CD4-positive, alpha-beta T cell treated with Interleukin-17A for 1 hour (primary cell): Measurements from ENCODE around the gene RIMBP2.
"Not testable (repeated sequence)": the region's sequence is repeated elsewhere in the genome, so short reads cannot be mapped to it uniquely, and the experiment has no call there.

Experiments
- DNase-seq: peaks from one replicate; pipeline ENCODE4 v3.0.0-alpha.2; 2020

The RIMBP2 gene

GRCh38 chr12:130715998-130716968, at the start of gene RIMBP2:
TSS of gene RIMBP2 (minus strand) at chr12:130716299. CDS start at chr12:130479013, 237,286 bp downstream.
- DNase-seq, result no peak

DNA sequence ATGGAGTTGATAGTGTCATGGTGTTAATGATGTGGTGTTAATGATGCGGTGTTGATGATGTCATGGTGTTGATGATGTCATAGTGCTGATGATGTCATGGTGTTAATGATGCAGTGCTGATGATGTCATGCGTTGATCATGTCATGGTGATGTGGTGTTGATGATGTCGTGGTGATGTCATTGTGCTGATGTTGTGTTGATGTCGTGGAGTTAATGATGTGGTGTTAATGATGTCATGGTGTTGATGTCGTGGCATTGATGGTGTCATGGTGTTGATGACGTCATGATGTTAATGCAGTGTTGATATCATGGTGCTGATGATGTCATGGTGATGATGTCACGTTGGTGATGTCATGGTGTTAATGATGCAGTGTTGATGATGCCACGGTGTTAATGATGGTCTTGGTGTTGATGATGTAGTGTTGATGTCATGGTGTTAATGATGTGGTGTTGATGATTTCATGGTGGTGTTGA, 49.1 kb upstream of the RIMBP2 start:
- DNase-seq, result no peak

- DNase-seq, result peak; percentile 12
Measured at GRCh38 chr12:130764475-130765185, 48.5 kb upstream of the RIMBP2 start.

GRCh38 chr12:130764073-130764472, 48.0 kb upstream of the RIMBP2 start:
- DNase-seq, result no peak

GRCh38 chr12:130762319-130762675, 46.2 kb upstream of the RIMBP2 start:
- DNase-seq, result no peak

DNA sequence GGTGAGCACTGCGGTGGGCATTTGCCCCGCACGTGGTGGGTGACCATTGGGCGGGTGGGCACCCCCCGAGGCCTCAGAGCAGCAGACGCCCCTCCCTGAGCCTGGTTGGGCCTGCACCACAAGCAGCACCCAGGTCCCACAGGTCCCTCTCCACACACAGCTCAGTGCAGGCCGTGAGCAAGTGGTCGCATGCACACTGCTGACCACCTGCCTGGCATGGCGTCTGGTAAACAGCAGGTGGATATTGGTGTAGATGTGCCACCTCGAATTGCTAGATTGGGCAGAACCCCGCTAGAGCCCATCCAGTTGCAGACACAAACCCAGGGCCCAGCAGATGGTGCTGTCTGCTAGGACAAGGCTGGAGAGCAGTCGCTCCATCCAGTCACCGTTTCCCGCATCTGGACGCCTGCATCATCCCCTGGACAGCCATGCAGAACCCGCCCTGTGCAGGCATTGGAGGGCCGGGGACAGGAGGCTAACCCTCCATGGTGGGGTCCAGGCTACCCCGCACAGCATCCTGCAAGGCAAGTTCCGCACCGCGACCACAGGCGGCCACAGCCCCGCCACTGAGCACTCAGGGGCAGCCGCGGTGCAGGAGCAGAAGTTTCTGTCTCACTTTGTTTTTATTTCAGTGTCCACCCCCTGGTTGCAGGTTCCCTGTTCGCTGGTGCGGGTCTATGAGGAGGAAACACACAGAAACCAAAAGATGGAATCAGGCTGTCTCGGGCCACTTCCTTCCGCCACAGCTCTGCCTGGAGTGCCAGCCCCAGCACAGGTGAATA, 45.6 kb upstream of the RIMBP2 start:
- peak; percentile 64 for DNase-seq

DNA sequence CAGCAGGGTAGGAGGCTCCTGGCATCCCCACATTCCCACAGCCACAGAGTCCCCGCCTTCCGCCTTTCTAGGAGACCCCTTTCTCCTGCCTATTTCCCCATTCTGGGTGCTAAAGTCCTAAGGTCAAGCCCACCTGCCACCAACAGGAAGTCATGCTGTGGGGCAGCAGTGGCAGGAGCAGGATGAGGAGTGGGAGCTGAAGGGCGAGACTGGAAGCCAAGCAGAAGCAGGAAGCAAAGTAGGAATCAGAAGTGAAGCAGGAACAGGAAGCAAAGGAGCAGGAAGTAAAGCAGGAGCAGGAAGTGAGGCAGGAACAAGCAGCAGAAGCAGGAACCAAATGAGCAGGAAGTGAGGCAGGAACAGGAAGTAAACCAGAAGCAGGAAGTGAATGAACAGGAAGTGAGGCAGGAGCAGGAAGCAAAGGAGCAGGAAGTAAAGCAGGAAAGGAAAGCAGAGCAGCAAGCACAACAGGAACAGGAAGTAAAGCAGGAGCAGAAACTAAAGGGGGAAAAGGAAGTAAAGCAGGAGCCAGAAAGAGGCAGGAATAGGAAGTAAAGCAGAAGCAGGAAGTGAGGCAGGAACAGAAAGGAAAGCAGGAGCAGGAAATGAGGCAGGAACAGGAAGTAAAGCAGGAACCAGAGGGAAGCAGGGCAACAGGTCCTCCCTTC, 38.3 kb upstream of the RIMBP2 start:
- DNase-seq, result no peak

DNA sequence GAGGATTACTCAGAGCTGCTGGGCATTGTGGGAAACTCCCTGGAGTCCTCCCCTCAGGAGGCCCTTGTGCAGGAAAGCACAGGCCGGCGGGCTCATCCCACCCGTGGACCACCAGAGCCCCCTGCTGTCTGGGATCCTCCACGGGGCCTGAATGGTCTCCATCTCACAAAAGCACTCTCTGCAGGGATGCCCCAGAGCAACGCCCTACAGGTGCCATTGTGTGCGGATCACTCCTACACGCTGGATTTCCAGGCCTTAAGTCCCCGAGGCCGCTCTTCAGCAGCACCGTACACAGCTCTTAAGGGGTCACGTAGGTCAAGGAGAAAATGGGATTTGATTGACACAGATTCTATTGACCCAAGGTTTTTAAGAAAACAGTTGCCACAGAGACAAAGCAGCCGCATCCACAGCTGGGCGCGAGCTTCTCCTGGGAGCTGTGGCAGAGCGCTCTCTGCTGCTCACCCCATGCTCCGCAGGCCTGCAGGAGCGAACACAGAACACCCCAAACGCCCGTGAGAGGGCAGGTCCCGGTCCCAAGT, 36.7 kb upstream of the RIMBP2 start:
- DNase-seq, result no peak

GRCh38 chr12:130752037-130752436, 35.9 kb upstream of the RIMBP2 start:
- not testable (repeated sequence) for DNase-seq

GRCh38 chr12:130748786-130749185, 32.7 kb upstream of the RIMBP2 start:
- DNase-seq, result no peak

DNA sequence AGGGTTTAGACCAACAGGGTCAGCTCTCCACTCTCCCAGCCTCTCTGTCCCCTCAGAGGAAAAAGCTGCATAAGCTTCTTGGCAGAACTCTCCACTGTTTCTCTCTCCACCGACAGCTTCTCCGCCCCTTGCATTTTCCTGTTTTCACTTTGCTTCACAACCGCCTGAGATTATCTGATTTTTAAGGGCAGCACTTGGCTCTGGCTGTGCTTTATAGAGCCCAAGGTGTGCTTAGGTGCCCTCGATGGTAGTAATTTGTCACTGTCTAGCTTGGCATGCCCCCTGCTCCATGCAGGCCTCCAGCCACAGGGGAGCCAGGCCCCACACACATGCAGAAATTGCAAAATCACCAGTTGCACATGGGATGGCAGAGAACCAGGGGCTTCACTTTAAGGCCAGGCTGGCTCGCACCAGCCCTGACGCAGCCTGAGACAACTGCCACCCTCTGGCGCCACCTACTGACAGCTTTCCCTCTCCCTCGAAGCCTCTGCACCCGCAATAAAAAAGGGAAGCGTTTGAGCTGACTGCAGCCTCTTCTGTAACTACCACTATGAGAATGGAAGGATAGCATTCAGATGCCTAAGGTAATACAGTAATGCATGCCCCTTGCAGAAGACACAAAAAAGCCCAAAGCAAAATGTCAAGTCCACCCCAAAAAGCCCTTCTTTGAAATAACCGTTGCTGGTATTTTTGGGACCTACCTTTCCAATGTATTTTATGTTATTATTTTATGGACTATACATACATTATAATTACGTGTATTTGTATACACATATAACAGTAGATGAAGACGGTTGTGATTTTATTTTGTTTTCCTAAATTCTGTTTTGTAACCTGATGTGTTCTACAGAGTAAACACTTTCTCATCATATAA, 32.0 kb upstream of the RIMBP2 start:
- DNase-seq, result peak; percentile 60

DNA sequence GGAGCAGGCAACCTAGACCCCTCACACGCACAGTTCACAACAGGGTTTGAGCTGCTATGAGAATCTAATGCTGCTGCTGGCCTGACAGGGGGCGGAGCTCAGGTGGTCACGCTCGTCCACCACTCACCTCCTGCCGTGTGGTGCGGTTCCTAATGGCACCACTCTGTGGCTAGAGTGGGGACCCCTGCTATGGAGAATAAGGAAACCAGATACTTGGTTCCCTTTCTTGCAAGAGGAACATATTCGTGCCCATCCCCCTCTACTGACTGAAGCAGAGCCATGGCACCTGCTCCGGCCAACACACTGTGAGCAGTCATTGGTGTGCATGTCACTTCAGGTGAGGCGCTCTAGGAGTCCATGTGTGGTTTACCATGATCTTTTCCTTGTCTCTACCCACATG, 30.4 kb upstream of the RIMBP2 start:
- DNase-seq, result no peak

DNA sequence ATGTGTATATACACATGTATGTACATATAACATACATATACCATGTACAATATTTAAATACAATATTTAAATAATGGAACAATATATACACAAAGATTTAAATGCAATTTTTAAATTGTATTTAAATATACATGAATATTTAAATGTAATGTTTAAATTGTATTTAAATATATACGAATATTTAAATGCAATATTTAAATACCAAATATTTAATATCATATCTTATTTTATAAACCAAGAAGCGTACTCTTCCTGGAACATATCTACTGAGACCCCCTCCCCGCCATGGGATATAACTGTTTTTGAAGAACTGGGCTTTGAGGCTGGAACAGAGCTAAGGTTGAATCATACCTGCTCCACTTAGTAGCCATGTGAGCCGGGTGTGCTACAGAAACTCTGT, 29.8 kb upstream of the RIMBP2 start:
- DNase-seq, result no peak

- DNase-seq, result no peak
Measured at GRCh38 chr12:130744274-130744673, 28.2 kb upstream of the RIMBP2 start.

DNA sequence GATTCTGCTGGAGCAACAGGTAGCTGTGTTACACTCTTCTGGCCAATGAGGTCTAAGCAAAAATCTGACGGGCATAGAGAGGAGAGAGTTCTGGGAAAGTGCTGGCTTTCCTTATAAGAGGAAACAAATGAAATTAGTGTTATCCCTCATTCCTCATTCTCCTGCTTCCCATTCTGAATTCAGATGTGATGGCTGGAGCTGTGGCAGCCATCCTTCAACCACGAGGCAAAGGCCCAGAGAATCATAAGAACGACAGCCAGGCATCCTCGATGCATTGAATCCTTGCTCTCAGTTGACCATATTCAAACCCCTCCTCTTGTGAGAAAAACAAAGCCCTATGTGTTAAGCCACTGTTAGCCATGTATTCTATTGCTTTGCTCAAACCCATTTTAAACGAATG, 27.5 kb upstream of the RIMBP2 start:
- no peak for DNase-seq

DNA sequence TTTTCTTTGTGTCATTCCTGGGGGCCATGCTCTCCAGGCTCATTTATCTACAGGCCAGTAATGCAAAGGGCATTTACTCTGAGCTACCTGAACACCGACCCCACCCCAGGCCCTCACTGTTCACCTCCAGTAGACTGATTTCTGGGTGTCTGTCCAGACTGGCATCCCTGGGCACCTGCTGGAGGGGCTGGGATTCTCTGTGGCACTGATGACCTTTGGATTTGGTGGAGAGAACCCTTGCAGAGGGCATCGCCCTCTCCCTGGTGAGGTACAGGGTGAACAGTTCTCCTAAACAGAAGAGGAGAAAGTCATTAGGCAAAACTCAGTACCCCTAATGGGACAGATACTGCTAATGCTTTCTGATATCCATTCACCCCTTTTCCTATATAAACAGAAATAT, 27.1 kb upstream of the RIMBP2 start:
- no peak for DNase-seq

DNA sequence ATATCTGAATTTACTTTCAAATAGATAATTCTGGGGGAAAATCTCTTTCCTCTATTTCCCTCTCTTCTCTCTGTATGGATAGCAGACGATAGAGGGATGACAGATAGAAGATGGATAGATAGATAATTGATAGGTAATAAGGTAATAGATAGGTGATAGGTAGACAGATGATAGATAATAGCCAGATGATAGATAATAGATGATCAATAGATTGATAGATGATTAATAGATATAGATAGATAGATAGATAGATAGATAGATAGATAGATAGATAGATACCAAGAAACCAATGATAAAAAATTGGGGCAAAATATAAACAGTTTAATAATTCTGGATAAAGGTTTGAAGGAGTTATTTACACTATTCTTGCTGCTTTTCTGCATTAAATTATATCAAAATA, 26.6 kb upstream of the RIMBP2 start:
- no peak for DNase-seq

GRCh38 chr12:130742112-130742511, 26.0 kb upstream of the RIMBP2 start:
- DNase-seq, result no peak

GRCh38 chr12:130739571-130739970, 23.5 kb upstream of the RIMBP2 start:
- no peak for DNase-seq

DNA sequence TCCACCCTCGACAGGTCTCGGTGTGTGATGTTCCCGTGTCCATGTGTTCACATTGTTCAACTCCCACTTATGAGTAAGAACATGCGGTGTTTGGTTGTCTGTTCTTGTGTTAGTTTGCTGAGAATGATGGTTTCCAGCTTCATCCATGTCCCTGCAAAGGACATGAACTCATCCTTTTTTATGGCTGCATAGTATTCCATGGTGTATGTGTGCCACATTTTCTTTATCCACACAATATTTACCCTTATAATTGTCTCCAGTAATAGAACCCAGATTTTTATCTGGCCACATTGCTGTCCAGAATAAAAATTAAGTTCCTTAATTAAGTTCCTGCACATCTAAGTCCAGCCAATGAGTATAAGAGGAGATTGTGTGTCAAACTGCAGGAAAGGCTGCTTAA, 22.3 kb upstream of the RIMBP2 start:
- not testable (repeated sequence) for DNase-seq

DNA sequence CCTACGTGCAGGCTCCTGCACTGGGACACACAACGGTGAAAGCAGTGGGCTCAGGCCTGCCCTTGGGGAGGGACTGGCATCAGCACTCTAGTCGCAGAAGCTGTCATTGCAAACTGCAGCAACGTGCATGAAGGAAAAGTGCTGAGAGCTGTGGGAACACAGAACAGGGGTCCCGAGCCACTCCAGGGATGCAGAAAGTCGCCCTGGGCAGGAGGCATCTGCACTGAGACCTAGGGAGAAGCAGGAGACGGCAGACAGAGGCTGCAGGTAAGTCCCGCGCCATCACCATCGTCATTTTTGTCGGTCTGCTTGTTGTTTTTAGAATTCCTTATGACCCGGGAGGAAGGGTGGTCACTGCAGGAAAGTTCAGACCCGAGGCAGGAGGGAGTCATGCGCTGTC, 21.6 kb upstream of the RIMBP2 start:
- DNase-seq, result no peak
